Stimulated activated CD4-positive, alpha-beta T cell treated with anti-CD3 and anti-CD28 coated beads, Interleukin-4, amount 100 ng/mL, for 48 hours (primary cell): ENCODE results near the gene SCP2.
"Not testable (repeated sequence)": the region's sequence is repeated elsewhere in the genome, so short reads cannot be mapped to it uniquely, and the experiment has no call there.

ENCODE experiments used
- DNase-seq, 2 donors: peaks; one replicate each; pipeline ENCODE4 v3.0.0-alpha.2; 2020; ENCODE audit warnings: low read depth in 2 of 2

SCP2 gene

GRCh38 chr1:52916241-52916975, 10.7 kb upstream of the SCP2 start:
- DNase-seq, result no peak

- DNase-seq, result no peak
Measured at GRCh38 chr1:52917156-52917555, 9.9 kb upstream of the SCP2 start.

GRCh38 chr1:52917581-52917980, 9.5 kb upstream of the SCP2 start:
- DNase-seq, result no peak

- no peak for DNase-seq
Measured at GRCh38 chr1:52918201-52918600, 8.9 kb upstream of the SCP2 start.

DNA sequence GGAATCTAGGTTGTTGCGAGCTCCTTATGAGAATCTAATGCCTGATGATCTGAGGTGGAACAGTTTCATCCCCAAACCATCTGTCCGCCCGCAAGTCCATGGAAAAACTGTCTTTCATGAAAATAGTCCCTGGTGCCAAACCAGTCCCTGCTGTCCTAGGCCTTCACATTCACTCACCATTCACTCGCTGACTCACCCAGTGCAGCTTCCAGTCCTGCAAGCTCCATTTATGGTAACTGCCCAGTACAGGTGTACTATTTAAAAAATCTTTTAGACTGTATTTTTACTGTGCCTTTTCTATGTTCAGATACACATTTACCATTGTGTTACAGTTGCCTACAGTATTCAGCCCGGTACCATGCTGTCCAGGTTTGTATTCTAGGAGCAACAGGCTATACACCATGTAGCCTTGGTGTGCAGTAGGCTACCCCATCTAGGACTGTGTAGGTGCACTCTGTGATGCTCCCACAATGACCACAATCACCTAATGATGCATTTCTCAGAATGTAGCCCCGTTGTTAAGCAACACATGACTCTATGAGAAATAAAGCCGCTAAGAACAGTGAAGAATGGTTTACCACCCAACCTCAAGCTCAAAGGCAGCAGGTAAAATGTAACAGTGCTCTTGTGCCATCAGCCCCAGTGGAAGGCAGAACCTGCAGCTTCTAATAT, 7.9 kb upstream of the SCP2 start:
- no peak for DNase-seq

DNA sequence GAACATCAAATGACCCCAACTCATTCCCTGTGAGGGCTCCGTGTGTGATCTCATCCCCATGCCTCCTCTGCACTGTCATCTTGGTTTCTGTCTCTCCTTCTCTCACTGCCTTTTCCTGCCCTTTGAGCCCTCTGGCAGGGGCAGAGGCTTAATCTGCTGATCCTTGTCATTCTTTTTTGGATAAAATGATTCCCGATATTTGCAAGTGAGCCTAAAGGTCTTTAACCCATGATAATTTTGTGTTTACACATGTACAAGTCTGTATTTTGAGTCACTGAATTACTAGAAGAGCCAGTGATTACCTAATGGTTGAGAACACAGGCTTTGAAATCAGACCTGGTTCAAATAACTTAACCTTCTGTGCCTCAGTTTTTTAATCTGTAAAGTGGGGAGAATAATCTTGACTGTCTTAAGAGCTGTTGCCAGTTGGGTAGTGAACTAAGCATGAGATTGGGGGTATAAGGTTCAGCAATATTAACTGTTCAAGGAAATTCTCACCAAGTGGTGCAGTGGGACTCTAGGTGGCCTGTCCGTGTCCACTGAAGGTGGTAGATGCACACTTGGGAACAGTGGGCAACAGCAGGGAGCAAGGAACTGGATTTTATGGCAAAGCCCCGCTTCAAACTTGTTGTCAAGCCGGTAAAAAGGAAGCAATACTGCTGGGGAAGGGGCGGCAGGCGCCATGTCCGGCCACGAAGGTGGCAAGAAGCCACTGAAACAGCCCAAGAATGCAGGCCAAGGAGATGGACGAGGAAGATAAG, 7.2 kb upstream of the SCP2 start:
- DNase-seq, result no peak

DNA sequence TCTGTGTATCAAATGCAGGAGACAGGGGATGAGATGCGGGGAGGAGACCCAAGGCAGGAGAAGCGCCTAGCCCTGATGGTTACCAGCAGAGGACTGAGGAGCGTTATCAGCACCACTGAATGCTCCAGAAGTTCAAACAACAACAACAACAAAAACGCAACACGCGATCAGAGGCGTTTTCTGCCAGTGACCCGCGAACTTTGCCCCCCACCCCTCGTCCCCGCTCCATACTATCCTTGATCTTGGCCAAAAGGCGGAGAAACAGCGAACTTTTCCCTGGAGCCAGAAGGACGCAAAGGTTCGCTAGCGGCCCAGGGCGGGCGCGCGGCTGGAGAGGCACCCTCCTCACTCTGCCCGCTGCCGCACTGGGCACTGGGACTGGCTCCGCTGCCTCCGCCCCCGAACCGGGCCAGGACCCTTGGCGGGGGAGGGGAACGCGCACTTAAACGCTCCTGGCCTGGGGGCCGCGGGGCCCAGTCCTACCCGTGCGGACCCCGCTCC, 6.2 kb upstream of the SCP2 start:
- DNase-seq, result no peak

- no peak for DNase-seq
Measured at GRCh38 chr1:52925571-52926005, 1.5 kb upstream of the SCP2 start.

- no peak for DNase-seq
Measured at GRCh38 chr1:52926864-52927211, 238 bp upstream of the SCP2 start.

DNA sequence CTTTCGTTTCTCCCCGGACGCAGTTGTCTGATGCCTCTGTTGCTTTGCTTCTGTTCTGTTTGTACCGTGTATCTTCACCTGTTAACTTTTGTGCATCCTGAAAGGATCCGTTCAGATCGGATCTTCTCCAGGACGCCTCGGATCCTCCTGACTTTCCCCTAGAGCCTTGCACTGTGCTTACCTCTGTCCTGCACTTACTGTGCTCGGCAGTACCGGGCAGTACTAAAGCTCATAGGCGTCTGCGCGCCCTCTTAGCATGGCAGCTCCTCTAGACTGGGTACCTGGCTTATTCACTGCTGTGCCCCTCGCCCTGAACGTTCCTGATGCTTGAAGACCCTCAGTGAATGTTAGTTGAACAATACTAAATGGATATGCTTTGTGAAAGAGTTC, 934 bp downstream of the SCP2 start:
- DNase-seq, result no peak

- DNase-seq, result no peak
Measured at GRCh38 chr1:52929019-52929418, 1.9 kb downstream of the SCP2 start.

- no peak for DNase-seq
Measured at GRCh38 chr1:52937433-52938182, 10.5 kb downstream of the SCP2 start.

DNA sequence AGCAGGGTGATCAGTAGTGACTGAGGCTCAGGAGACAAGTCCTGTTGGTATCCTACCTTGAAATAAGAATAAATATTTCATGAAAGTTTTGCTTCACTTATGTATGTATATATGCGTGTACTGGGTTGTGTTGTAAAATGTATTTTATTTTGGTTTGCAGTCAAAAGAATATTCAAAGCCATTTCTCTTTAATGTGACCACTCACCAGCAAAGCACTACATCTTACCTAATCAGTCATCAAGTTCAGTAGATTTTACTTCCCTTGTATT, 11.0 kb downstream of the SCP2 start:
- no peak for DNase-seq

DNA sequence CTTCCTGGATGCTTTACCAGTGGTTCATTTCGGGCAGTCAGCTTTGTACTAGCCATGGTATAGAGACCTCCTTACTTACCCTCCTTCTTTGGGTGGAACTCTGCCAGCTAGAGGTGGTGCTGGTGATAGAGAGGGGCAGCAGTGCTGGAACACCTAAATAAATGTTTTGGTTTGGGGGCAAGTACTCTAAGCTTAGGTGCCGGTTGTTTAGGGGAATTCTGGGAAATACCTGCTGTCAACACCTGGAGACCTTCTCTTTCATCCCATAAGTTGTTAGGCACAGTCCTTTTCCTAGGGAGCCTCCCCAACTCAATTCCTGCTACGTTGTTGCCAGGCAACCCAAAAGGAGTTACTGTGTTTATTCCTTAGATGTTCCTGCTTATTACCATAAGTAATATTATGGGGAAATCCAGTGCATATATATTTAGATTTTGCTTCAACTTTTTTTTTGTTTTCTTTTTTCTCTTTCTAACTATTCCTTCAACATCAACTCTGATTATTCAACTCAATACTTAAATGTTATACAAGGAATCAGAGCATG, 16.9 kb downstream of the SCP2 start:
- DNase-seq, result no peak

DNA sequence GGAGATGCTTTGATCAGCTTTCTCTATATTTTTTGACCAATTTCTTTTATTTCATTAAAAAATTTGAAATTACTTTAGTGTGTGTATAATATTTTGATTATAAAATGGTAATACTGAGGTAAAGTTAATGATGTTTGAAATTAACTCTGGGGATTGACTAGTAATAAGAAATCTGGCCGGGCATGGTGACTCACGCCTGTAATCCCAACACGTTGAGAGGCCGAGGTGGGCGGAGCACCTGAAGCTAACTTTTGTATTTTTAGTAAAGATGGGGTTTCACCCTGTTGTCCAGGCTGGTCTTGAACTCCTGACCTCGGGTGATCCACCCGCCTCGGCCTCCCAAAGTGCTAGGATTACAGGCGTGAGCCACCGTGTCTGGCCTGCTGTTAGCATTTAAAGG, 17.5 kb downstream of the SCP2 start:
- DNase-seq, result no peak

DNA sequence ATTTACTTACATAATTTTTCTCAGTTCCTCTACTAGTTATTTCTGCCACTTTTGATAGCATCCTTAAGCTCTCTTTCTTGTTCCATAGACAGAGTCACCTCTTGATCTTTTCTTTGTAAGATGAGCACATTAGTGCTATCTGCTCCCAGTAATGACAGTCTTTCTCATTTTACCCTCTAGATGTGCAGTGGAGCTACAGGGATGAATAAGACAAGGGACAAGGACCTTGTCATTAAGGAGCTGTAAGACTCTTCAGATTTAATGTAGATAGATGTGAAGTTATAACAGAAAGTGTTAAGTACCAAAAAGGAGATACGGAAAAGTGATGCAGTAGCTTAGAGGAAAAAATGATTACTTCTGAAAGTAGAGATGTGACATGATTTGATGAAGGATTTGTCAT, 20.4 kb downstream of the SCP2 start:
- DNase-seq, result no peak

- not testable (repeated sequence) for DNase-seq
Measured at GRCh38 chr1:52949602-52950001, 22.5 kb downstream of the SCP2 start.

DNA sequence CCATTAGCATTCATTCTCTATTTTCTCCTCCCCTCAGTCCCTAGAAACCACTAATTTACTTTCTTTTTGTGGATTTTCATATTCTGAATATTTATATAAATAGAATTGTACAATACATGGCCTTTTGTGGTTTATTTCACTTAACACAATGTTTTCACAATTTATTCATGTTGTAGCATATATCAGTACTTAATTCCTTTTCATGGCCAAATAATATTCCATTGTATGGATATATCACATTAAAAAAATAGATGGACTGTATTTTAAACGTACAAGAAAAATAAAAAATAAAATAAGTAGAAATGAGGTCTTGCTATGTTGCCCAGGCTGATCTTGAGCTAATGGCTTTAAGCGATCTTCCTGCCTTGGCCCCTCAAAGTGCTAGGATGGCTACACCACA, 25.0 kb downstream of the SCP2 start:
- no peak for DNase-seq

GRCh38 chr1:52955129-52955970, 28.3 kb downstream of the SCP2 start:
- no peak for DNase-seq

GRCh38 chr1:52963101-52963500, 36.0 kb downstream of the SCP2 start:
- no peak for DNase-seq

GRCh38 chr1:52967666-52968065, 40.6 kb downstream of the SCP2 start:
- DNase-seq, result no peak
